HG03571 (cell line): ENCODE data around the gene MEF2C.

Experiments
- ATAC-seq: cut with Tn5 transposase; IDR thresholded peaks from one replicate; pipeline ENCODE4 v1.9.1; 2021; ENCODE audit not compliant: unreplicated experiment

The MEF2C gene

GRCh38 chr5:88678770-88679381 lies 204.1 kb downstream of the MEF2C start:
- no peak for ATAC-seq

- ATAC-seq = no peak
These were observed 204.8 kb downstream of the MEF2C start for GRCh38 chr5:88677943-88678769.

- no peak for ATAC-seq
These were observed 205.5 kb downstream of the MEF2C start for GRCh38 chr5:88677376-88677895.

GRCh38 chr5:88676637-88677375 lies 206.2 kb downstream of the MEF2C start:
- ATAC-seq = no peak

- peak; percentile 30 for ATAC-seq
These were observed 207.0 kb downstream of the MEF2C start for GRCh38 chr5:88675708-88676636.

- ATAC-seq = peak; percentile 13
These were observed 207.7 kb downstream of the MEF2C start for GRCh38 chr5:88675168-88675707.

- peak; percentile 68 for ATAC-seq
These were observed 208.4 kb downstream of the MEF2C start for GRCh38 chr5:88674356-88675167.

- ATAC-seq = no peak
These were observed 209.5 kb downstream of the MEF2C start for GRCh38 chr5:88673253-88674105.

GRCh38 chr5:88672644-88673252 lies 210.2 kb downstream of the MEF2C start:
- no peak for ATAC-seq

GRCh38 chr5:88671505-88672499 lies 211.2 kb downstream of the MEF2C start:
- ATAC-seq = no peak

GRCh38 chr5:88671106-88671504 lies 211.9 kb downstream of the MEF2C start:
- ATAC-seq = no peak

GRCh38 chr5:88670461-88670860 lies 212.5 kb downstream of the MEF2C start:
- no peak for ATAC-seq

- ATAC-seq = no peak
These were observed 213.5 kb downstream of the MEF2C start for GRCh38 chr5:88669371-88670050.

- ATAC-seq = no peak
These were observed 215.3 kb downstream of the MEF2C start for GRCh38 chr5:88667496-88668201.
